SHP77 (cell line): ENCODE measurements around the gene PPM1F.

Experiments used
- DNase-seq, 2 experiments: peaks; one replicate each; lab custom pipeline; 2025; lab: John Stamatoyannopoulos, UW

The PPM1F gene

DNA sequence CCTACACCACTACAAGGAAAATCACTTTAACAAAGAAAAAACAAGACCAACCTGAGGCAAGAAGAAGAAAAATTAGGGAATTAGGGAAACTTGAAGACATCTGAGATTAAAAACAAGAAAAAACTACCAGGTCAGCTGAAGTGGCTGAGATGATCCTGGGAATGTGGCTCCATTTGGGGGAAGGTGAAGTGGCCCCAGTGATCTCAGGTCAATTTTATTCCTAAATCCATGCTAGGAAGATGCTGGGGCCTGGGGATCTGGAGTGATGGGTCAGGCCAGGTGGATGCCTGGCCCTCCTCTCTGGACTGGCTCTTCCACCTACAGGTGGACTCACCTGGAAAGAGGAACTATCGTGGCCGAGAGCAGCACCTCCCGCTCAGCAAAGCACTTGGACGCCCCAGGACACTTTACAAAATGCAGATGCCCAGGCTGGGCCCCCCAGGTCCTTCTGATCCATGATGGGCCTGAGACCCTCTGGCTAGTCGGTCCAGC is 23.3 kb upstream of the PPM1F start:
- DNase-seq: no peak

DNA sequence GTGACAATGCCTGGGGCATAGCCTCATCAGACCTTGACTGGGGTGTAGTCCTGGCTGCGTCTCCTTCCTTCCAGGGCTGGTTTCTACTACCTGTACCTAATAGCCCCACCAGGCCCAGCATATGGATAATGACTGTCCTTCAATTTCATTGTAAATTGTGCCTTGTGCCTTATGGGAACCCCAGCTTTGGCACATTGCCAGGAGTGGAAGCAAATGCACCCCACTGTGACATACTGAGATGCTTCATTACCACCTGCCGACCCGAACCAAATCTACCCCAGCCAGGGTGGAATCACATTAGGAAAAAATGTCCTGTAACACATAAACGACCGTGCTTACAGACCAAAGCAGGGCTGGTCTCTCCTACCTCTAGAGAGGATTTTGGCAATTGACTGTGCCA is 22.6 kb upstream of the PPM1F start:
- no peak for DNase-seq

GRCh38 chr22:21974058-21974649 is 21.5 kb upstream of the PPM1F start:
- DNase-seq: no peak

- no peak for DNase-seq
These were observed 20.2 kb upstream of the PPM1F start for GRCh38 chr22:21972806-21973205.

- no peak for DNase-seq
These were observed 19.7 kb upstream of the PPM1F start for GRCh38 chr22:21972293-21972779.

- DNase-seq: no peak
These were observed 19.2 kb upstream of the PPM1F start for GRCh38 chr22:21971858-21972275.

DNA sequence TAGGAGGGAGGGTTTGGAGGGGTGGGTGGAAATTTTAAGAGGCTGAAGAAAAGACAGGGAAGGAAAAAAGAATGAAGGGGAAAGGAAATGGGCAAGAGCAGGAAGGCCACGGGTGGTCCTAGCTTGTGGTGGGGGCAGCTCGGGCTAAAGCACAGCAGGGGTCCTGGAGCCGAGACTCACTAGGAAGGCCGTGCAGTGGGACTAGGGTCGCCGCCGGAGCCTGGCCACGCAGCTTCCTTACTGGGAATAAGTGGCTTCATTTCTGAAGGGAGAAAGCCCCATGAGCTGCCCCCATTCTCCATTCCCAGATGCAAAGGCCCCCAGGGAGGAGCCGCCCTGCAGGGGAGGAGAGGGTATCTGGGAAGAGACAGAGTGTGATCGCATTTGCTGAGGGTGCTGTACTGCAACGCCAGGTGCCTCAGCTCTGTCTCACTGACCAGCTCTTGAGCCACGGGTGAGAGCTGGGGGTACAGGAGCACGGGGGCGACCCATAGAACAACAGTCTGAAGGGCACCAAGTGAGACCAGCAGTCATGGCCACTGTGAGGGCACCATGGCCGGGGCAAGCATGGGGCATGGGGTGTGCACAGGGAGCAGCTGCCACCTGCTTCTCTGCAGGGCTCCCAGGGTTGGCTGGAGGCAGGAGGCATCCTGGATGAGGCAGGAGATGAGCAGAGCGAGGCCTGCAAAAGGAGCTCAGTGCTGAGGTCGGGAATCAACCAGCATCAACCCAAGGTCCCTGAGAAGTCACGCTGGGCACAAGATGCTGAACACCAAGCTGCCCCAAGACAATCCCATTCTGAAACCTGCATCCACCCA is 18.4 kb upstream of the PPM1F start:
- no peak for DNase-seq

GRCh38 chr22:21970037-21970799 is 17.6 kb upstream of the PPM1F start:
- no peak for DNase-seq

- DNase-seq: no peak
These were observed 15.9 kb upstream of the PPM1F start for GRCh38 chr22:21968452-21969129.

DNA sequence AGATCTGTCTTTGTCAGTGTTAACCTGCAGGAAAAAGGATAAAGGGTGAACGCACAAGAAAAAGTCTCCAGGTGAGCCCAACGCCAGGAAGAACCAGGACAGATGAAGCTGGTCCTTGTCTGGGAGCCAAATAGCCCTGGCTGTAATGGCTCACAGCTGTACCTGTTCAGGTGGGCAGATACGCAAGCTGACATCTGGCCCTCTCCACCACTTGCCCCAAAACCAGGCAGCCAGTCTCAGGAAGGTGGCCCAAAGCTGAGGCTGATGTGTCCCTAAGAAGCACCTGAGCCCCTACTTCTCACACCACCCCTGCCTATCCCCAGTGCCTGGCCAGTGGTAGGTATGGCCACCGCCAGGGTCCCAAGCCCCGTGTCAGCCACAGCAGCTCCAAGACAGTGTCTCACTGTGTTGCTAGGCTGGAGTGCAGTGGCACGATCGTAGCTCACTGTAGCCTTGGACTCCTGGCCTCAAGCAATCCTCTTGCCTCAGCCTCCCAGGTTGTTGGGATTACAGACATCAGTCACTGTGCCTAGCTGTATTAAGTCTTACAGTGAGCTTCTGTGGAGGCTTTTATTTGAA is 15.1 kb upstream of the PPM1F start:
- no peak for DNase-seq

GRCh38 chr22:21966643-21967516 is 14.2 kb upstream of the PPM1F start:
- DNase-seq: no peak

DNA sequence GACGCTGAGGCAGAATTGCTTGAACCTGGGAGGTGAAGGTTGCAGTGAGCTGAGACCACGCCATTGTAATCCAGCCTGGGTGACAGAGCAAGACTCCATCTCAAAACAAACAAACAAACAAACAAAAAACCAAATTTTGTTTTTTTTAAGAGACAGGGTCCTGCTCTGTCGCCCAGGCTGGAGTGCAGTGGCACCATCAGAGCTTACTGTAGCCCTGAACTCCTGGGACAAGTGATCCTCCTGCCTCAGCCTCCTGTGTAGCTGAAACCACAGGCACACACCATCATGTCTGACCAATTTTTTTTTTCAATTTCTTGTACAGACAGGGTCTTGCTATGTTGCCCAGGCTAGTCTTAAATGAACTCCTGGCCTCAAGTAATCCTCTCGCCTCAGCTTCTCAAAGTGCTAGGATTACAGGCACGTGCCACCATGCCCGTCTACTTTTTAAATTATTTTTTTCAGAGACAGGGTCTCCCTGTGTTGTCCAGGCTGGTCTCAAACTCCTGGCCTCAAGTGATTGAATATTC is 13.2 kb upstream of the PPM1F start:
- DNase-seq: no peak

DNA sequence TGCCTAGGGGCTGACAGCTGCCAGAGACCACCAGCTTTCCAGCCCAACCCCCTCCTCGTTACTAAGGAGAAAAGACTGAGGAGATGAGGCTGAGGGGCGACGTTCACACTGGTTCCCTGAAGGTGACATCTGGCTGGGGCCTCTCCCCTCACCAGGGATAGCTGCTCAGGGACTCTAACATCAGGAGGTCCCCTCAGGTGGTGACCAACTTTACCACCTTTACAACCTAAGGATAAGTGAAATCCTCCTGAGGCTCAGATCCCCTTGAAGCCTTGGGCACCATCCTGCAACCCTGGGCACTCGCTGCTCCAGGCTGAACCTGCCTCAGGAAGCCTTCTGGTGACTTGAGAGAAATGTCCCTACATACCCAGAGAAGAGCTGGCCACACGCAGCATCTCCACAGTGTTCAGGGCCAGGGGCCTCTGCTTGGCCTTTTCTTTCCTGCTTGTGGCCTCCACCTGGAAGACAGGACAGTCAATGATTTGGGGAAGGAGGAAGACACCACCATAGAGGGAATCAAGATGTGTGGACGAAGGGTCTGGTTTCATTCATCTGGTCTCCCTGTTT is 12.4 kb upstream of the PPM1F start:
- no peak for DNase-seq

GRCh38 chr22:21964234-21964633 is 11.6 kb upstream of the PPM1F start:
- DNase-seq: no peak

GRCh38 chr22:21963790-21964211 is 11.2 kb upstream of the PPM1F start:
- DNase-seq: no peak

- no peak for DNase-seq
These were observed 10.6 kb upstream of the PPM1F start for GRCh38 chr22:21963286-21963685.

DNA sequence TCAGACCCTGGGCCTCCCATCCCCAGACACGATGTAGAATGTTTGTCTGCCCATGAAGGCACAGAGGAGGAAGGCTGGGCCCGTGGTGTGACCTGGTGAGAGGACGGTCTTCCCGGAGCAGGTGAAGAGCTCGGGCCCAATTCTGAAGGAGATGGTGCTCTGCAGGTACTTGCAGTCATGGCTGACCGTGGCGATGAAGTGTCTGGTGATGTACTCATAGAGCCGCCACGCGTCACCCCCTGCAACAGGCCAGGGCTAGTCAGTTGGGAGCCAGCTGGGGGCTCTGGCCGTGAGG is 10.0 kb upstream of the PPM1F start:
- DNase-seq: no peak

DNA sequence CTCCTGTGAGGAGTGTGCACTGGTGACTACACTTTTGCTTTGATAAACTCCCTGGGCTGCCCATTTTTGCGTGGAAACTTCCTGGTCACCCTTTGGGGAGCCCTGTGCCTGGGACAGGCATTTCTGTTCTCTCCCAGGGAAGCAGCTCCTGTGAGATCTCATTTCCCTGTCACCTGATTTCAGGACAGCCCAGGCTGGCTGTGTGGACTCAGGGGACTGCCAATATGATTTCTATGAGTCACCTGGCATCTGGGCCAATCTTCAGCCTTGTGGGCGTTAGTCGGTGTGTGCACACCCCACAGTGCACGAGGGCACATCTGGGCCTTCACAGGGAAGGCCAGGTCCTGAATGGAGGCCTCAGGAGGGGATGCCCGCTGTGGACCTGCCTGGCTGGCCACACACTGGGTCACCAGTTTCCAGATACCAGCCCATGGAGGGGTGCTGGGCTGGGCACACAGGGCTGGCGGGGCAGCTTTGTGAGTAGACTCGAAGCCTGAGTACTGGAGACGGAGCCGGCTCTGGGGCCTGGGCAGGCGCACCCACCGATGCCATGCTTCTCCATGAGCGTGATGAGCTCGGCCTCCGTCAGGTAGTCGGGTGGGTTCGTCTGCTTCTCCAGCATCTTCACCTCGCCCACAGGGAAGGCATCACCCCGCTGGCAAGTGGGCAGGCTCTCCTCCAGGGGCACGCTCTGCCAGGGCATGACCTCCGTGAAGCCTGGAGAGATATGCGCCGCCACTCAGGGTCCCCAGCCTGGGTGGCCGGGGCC is 9.4 kb upstream of the PPM1F start:
- DNase-seq: no peak

- no peak for DNase-seq
These were observed 8.6 kb upstream of the PPM1F start for GRCh38 chr22:21961127-21961867.
